Kidney (tissue), 14 donors: ENCODE results near the gene MXRA7. TPM values are rescaled to one million over a fixed set of nuclear protein-coding genes. Genes with fewer than 3 reads are reported as not detected.
"Not testable (repeated sequence)": the region's sequence is repeated elsewhere in the genome, so short reads cannot be mapped to it uniquely, and the experiment has no call there.

Source experiments
- DNase-seq, 5 donors: peaks; one replicate each; pipeline ENCODE4 v3.0.0-alpha.2; 2013 to 2020
- FAIRE-seq: peaks from 2 replicates; lab custom pipeline; 2012; peaks lifted over from hg19 to GRCh38; lab: Jason Lieb, UNC
- H3K27ac ChIP-seq, 2 donors: one replicate each; pipeline ENCODE4 v1.7.0; 2013; ENCODE audit warnings: low read depth in 2 of 2, low read length in 2 of 2, inconsistent platforms in 1 of 2
- H3K27me3 ChIP-seq: one replicate; pipeline ENCODE4 v1.7.1; 2013; ENCODE audit warnings: low read length, inconsistent platforms; ENCODE audit not compliant: control insufficient read depth, insufficient read depth
- H3K36me3 ChIP-seq, 3 donors: one replicate each; pipeline versions ENCODE4 v1.7.0 to v1.7.1; 2013; ENCODE audit warnings: low read length in 3 of 3, control low read depth in 1 of 3, inconsistent platforms in 1 of 3; ENCODE audit not compliant: insufficient read depth in 3 of 3, control insufficient read depth in 2 of 3
- H3K4me1 ChIP-seq, 3 donors: one replicate each; pipeline versions ENCODE4 v1.7.0 to v1.7.1; 2013; ENCODE audit warnings: low read length in 3 of 3, inconsistent platforms in 1 of 3, low read depth in 1 of 3; ENCODE audit not compliant: control insufficient read depth in 2 of 3, insufficient read depth in 2 of 3
- H3K4me3 ChIP-seq, 3 donors: one replicate each; pipeline versions ENCODE4 v1.7.0 to v1.8.1; 2013; ENCODE audit warnings: low read length in 3 of 3, control low read depth in 1 of 3, inconsistent platforms in 1 of 3
- H3K9ac ChIP-seq, 3 donors: one replicate each; pipeline versions ENCODE4 v1.7.0 to v1.7.1; 2013; ENCODE audit warnings: low read length in 3 of 3, control low read depth in 1 of 3, inconsistent platforms in 1 of 3
- H3K9me3 ChIP-seq, 3 donors: one replicate each; pipeline versions ENCODE4 v1.7.0 to v1.7.1; 2013; ENCODE audit warnings: low read length in 3 of 3, control low read depth in 1 of 3, inconsistent platforms in 1 of 3; ENCODE audit not compliant: control insufficient read depth in 2 of 3, insufficient read depth in 1 of 3
- CTCF ChIP-seq: IDR thresholded peaks from 3 replicates; pipeline ENCODE4 v1.5.1; 2012; ENCODE audit warnings: mild to moderate bottlenecking, moderate library complexity, borderline replicate concordance; ENCODE audit not compliant: insufficient read depth; ENCODE audit errors: extremely low read depth
- intact Hi-C: fragments of 100-400 bp; cut with DNase I; formaldehyde crosslinking; loops from one replicate; pipeline ENCODE4 v1.11.1; 2022
- polyA plus RNA-seq: library from polyadenylated mRNA; stranded (reverse); fragments of 350-450 nt; fragmentation: Illumina TruSeq; extraction: RNeasy Lipid Tissue Mini Kit (QIAGEN cat#74804); gene quantifications from one replicate; pipeline ENCODE4 v1.2.3, GENCODE V29; 2014; ENCODE audit warnings: low read depth, low replicate concordance; ENCODE audit not compliant: insufficient read depth
- total RNA-seq: library from RNA; stranded (reverse); fragmentation: NEBNext Ultra II Directional; extraction: Animal tissue kit (Norgen Biotek cat#: 25700); gene quantifications from one replicate; pipeline ENCODE4 v1.2.1, GENCODE V29; 2021
- donor health status: control.
- donor health status: control.
- donor health status: control.
- donor health status: control.
- donor health status: control.
- donor health status: DM: yes; HTN: yes; CAD: no.
- donor health status: Normal renal cell carcinoma (clear cell type).

The MXRA7 gene
- total and polyA plus RNA-seq, 2 donors from 2014 or later, result 72.4 to 130 TPM

DNA sequence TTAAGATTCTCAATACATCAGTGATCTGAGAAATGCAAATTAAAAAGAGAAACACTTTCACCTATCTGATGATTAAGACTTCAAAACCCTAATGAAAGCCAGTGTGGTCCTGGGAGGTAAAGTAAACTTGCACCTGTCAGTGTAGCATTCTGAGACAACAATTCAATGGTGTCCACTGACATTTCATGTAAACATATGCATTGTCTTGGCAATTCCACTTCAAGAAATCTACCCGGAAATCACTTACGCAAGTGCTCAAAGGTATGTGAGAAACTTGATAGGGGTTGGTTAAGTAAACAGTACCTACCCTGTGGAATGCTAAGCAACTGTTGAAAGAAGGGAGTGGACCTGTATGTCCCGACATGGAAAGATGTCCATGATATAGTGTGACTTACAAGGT is 69.3 kb downstream of the MXRA7 start:
- no peaks in the 10 kb centered on the region for H3K9me3 ChIP-seq

DNA sequence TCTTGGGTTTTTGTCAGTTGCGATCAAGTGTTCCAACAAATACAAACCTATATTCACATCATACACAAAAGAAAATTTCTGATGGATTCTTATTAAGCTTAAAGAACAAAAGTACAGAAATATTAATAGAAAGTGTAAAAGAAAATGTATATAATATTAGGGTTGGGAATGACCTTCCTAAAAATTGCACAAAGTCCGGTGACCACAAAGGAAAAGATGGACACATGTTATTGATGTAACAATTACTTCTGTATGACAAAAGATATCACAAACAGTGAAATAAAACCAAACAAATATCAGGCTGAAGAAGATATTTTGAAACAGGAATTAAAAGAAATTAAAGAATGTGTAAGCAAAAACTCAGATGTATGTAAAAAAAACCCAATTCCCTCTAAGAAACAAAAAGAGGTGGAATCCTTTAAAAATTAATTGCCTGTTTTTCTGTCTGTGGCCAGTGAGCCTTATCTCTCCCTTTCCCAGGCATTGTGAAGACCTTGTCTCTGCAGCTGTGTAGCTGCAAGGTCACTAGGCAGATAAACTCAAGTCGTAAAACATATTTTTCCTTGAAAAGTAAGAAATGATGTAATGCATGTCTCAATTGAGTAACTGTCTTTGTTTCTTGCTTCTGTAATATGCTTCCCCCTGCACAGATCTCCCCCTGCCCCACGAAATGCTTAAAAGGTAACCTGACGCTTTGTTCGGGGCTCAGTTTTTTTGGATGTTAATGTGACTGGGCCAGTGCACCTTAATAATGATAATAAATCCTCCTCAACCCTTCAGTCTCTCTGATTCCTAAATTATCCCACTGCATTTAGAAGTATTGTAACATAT is 70.0 kb downstream of the MXRA7 start:
- no peak for FAIRE-seq

More for the DNA sequence above, 69.3 kb downstream of the MXRA7 start:
- DNase-seq (peak in 2 of 5 donors; percentile 73 to 80), FAIRE-seq (no peak)
- H3K36me3 ChIP-seq, result no peaks in the 10 kb centered on the region
- intact Hi-C loops, result no loop called here
- no peak for TF ChIP-seq CTCF
- H3K4me1 ChIP-seq, result peaks cover 0 to 18% (median 9%) of the 10 kb centered on the region in 3 donors
- H3K4me3 ChIP-seq, result no peak overlapping the region
- no peak overlapping the region for H3K27ac ChIP-seq
- H3K27me3 ChIP-seq, result no peaks in the 10 kb centered on the region
- no peak overlapping the region for H3K9ac ChIP-seq

GRCh38 chr17:76638263-76638662 is 72.5 kb downstream of the MXRA7 start:
- Histone ChIP-seq H3K4me1 (peaks cover 0 to 3% (median 0%) of the 10 kb centered on the region in 3 donors), H3K9ac (no peak overlapping the region), H3K4me3 (no peak overlapping the region), H3K9me3 (no peaks in the 10 kb centered on the region), H3K27ac (no peak overlapping the region), H3K27me3 (no peaks in the 10 kb centered on the region), H3K36me3 (no peaks in the 10 kb centered on the region)
- DNase-seq (no peak), FAIRE-seq (no peak)
- intact Hi-C loops, result no loop called here
- no peak for TF ChIP-seq CTCF

More for the DNA sequence above, 70.0 kb downstream of the MXRA7 start:
- TF ChIP-seq CTCF, result no peak
- DNase-seq, result peak in 1 of 5 donors; percentile 54
- intact Hi-C loops, result no loop called here
- no peak overlapping the region for H3K27ac ChIP-seq
- no peaks in the 10 kb centered on the region for H3K36me3 ChIP-seq
- no peak overlapping the region for H3K4me3 ChIP-seq
- H3K27me3 ChIP-seq, result no peaks in the 10 kb centered on the region
- peaks cover 0 to 12% (median 9%) of the 10 kb centered on the region in 3 donors for H3K4me1 ChIP-seq
- H3K9me3 ChIP-seq, result no peaks in the 10 kb centered on the region
- no peak overlapping the region for H3K9ac ChIP-seq

DNA sequence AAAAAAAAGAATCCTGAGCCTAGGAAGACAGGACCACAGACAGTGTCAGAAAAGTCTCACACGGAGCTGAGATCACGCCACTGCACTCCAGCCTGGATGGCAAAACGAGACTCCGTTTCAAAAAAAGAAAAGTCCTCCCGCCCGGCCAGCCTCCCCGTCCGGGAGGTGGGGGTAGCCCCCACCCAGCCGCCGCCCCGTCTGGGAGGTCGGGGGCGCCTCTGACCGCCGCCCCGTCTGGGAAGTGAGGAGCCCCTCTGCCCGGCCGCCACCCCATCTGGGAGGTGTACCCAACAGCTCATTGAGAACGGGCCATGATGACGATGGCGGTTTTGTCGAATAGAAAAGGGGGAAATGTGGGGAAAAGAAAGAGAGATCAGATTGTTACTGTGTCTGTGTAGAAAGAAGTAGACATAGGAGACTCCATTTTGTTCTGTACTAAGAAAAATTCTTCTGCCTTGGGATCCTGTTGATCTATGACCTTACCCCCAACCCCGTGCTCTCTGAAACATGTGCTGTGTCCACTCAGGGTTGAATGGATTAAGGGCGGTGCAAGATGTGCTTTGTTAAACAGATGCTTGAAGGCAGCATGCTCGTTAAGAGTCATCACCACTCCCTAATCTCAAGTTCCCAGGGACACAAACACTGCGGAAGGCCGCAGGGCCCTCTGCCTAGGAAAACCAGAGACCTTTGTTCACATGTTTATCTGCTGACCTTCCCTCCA is 74.1 kb downstream of the MXRA7 start:
- FAIRE-seq, H3K4me1 ChIP-seq, H3K36me3 ChIP-seq, H3K27ac ChIP-seq, DNase-seq, intact Hi-C loops, H3K9me3 ChIP-seq, H3K4me3 ChIP-seq, H3K27me3 ChIP-seq, H3K9ac ChIP-seq: not testable (repeated sequence)
